ENCODE data around the gene HES7. TPM values are rescaled to one million over a fixed set of nuclear protein-coding genes. Genes with fewer than 3 reads are reported as not detected.

Gene HES7
- total and polyA plus RNA-seq, 9 of the 15 experiments (the other 6 are each of a cell fraction or from before 2014, with no cell fraction given) = 0.03 to 1.7 (median 0.14) TPM; not detected in 1

GRCh38 chr17:8173056-8173870, 49.4 kb upstream of the HES7 start (continued):
- no peak for TF ChIP-seq RBM17 (IDR thresholded peaks at IDR 0.05; ENCODE audit: borderline replicate concordance, low read depth, low read length)
- TF ChIP-seq KLF16 (IDR thresholded peaks at IDR 0.05) = peak; percentile 6; the same call in 1 of the 2 replicates
- TF ChIP-seq CEBPG (CRISPR knock-in tag; IDR thresholded peaks at IDR 0.05) = peak; percentile 82
- peak; percentile 90 to 91 for TF ChIP-seq CEBPG (tag; conservative IDR thresholded peaks at IDR 0.05 in 1 of 2, IDR thresholded peaks at IDR 0.05 in 1 of 2)
- peak; percentile 98 for TF ChIP-seq ZNF717 (CRISPR knock-in tag; IDR thresholded peaks at IDR 0.05)
- peak; percentile 100 for TF ChIP-seq POLR2A (conservative IDR thresholded peaks at IDR 0.05)
- no peak for TF ChIP-seq RBBP5 (IDR thresholded peaks at IDR 0.05; ENCODE audit: borderline replicate concordance, insufficient read depth, low read length, poor library complexity, severe bottlenecking)
- no peak for TF ChIP-seq TBP (optimal IDR thresholded peaks at IDR 0.05; ENCODE audit: low read depth, low read length)
- peak; percentile 82 for TF ChIP-seq KLF13 (tag; IDR thresholded peaks at IDR 0.05; ENCODE audit: borderline replicate concordance, low read depth)
- TF ChIP-seq FOXJ2 (tag; IDR thresholded peaks at IDR 0.05) = no peak; the same call in 1 of the 2 replicates
- TF ChIP-seq, protein P1, sequence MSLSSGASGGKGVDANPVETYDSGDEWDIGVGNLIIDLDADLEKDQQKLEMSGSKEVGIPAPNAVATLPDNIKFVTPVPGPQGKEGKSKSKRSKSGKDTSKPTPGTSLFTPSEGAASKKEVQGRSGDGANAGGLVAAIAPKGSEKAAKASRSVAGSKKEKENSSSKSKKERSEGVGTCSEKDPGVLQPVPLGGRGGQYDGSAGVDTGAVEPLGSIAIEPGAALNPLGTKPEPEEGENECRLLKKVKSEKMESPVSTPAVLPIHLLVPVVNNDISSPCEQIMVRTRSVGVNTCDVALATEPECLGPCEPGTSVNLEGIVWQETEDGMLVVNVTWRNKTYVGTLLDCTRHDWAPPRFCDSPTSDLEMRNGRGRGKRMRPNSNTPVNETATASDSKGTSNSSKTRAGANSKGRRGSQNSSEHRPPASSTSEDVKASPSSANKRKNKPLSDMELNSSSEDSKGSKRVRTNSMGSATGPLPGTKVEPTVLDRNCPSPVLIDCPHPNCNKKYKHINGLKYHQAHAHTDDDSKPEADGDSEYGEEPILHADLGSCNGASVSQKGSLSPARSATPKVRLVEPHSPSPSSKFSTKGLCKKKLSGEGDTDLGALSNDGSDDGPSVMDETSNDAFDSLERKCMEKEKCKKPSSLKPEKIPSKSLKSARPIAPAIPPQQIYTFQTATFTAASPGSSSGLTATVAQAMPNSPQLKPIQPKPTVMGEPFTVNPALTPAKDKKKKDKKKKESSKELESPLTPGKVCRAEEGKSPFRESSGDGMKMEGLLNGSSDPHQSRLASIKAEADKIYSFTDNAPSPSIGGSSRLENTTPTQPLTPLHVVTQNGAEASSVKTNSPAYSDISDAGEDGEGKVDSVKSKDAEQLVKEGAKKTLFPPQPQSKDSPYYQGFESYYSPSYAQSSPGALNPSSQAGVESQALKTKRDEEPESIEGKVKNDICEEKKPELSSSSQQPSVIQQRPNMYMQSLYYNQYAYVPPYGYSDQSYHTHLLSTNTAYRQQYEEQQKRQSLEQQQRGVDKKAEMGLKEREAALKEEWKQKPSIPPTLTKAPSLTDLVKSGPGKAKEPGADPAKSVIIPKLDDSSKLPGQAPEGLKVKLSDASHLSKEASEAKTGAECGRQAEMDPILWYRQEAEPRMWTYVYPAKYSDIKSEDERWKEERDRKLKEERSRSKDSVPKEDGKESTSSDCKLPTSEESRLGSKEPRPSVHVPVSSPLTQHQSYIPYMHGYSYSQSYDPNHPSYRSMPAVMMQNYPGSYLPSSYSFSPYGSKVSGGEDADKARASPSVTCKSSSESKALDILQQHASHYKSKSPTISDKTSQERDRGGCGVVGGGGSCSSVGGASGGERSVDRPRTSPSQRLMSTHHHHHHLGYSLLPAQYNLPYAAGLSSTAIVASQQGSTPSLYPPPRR (CRISPR knock-in tag; IDR thresholded peaks at IDR 0.05; ENCODE audit: borderline replicate concordance) = peak; percentile 88; the same call in 1 of the 2 replicates
- no peak for TF ChIP-seq E2F4 (CRISPR knock-in tag; IDR thresholded peaks at IDR 0.05; ENCODE audit: low read depth)
- peak; percentile 93 for TF ChIP-seq ZNF253 (CRISPR knock-in tag; conservative IDR thresholded peaks at IDR 0.05)
- TF ChIP-seq, protein P2, sequence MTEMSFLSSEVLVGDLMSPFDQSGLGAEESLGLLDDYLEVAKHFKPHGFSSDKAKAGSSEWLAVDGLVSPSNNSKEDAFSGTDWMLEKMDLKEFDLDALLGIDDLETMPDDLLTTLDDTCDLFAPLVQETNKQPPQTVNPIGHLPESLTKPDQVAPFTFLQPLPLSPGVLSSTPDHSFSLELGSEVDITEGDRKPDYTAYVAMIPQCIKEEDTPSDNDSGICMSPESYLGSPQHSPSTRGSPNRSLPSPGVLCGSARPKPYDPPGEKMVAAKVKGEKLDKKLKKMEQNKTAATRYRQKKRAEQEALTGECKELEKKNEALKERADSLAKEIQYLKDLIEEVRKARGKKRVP (CRISPR knock-in tag; IDR thresholded peaks at IDR 0.05) = peak; percentile 89
- TF ChIP-seq ZNF311 (CRISPR knock-in tag; IDR thresholded peaks at IDR 0.05) = 0 out of 2 replicates have a peak, but pooled peaks have one; percentile 38
- TF ChIP-seq, protein P3, sequence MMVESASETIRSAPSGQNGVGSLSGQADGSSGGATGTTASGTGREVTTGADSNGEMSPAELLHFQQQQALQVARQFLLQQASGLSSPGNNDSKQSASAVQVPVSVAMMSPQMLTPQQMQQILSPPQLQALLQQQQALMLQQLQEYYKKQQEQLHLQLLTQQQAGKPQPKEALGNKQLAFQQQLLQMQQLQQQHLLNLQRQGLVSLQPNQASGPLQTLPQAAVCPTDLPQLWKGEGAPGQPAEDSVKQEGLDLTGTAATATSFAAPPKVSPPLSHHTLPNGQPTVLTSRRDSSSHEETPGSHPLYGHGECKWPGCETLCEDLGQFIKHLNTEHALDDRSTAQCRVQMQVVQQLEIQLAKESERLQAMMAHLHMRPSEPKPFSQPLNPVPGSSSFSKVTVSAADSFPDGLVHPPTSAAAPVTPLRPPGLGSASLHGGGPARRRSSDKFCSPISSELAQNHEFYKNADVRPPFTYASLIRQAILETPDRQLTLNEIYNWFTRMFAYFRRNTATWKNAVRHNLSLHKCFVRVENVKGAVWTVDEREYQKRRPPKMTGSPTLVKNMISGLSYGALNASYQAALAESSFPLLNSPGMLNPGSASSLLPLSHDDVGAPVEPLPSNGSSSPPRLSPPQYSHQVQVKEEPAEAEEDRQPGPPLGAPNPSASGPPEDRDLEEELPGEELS (CRISPR knock-in tag; IDR thresholded peaks at IDR 0.05; ENCODE audit: borderline replicate concordance) = no peak
- peak; percentile 95 for TF ChIP-seq ZFPM2 (CRISPR knock-in tag; IDR thresholded peaks at IDR 0.05)
- TF ChIP-seq DACH1 (IDR thresholded peaks at IDR 0.05; ENCODE audit: partially characterized antibody) = peak; percentile 89
- no peak for TF ChIP-seq COPS2 (conservative IDR thresholded peaks at IDR 0.05)

All from K562 (cell line).